Measurements from ENCODE around the gene SLC37A3. TPM values are rescaled to one million over a fixed set of nuclear protein-coding genes. Genes with fewer than 3 reads are reported as not detected.

The SLC37A3 gene
- total RNA-seq, 1 experiment from 2014 or later: 46.4 TPM

DNA sequence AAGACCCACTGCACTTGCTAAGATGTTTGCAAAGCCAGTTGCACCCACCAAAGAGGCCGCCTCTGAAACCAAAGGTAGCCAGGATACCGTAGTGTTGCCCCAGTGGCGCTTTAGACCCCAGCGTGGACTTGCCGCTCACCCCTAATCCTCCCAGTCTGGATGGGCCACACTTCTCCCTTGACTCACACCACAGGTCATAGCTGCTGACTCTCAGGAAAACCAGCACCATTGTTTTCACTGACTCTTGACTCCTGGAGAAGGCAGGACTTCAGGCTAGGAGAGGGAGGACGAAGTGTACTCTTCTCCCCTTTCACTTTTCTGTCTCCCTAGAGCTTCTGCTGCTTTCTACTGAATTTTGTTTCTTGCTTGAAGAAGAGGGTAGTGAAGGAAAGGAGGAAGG is 27.8 kb upstream of the SLC37A3 start:
- H3K27ac Mint-ChIP-seq (ENCODE audit: unreplicated experiment): no peak overlapping the region
- Histone ChIP-seq H3K36me3 (ENCODE audit: control insufficient read depth, insufficient read depth, low read length) (no peaks in the 10 kb centered on the region), H3K4me1 (no peaks in the 10 kb centered on the region), H3K9me3 (no peaks in the 10 kb centered on the region), H3K4me3 (ENCODE audit: low read depth, low read length) (no peak overlapping the region), H3K27me3 (replicated peaks; ENCODE audit: control insufficient read depth, insufficient read depth, low read length) (no peaks in the 10 kb centered on the region)
- POLR2A ChIA-PET: no interaction called here
- CTCF ChIA-PET: no interaction called here
- H3K4me3 Mint-ChIP-seq (ENCODE audit: unreplicated experiment): no peak overlapping the region
- H3K4me1 Mint-ChIP-seq (ENCODE audit: low read depth, unreplicated experiment): no peaks in the 10 kb centered on the region
- intact Hi-C loops (cut with micrococcal nuclease; ENCODE audit: unreplicated experiment): no loop called here
- H3K27me3 Mint-ChIP-seq (ENCODE audit: insufficient read depth, unreplicated experiment): no peaks in the 10 kb centered on the region
- no peaks in the 10 kb centered on the region for H3K9me3 Mint-ChIP-seq (ENCODE audit: unreplicated experiment)
- TF ChIP-seq, protein P1, sequence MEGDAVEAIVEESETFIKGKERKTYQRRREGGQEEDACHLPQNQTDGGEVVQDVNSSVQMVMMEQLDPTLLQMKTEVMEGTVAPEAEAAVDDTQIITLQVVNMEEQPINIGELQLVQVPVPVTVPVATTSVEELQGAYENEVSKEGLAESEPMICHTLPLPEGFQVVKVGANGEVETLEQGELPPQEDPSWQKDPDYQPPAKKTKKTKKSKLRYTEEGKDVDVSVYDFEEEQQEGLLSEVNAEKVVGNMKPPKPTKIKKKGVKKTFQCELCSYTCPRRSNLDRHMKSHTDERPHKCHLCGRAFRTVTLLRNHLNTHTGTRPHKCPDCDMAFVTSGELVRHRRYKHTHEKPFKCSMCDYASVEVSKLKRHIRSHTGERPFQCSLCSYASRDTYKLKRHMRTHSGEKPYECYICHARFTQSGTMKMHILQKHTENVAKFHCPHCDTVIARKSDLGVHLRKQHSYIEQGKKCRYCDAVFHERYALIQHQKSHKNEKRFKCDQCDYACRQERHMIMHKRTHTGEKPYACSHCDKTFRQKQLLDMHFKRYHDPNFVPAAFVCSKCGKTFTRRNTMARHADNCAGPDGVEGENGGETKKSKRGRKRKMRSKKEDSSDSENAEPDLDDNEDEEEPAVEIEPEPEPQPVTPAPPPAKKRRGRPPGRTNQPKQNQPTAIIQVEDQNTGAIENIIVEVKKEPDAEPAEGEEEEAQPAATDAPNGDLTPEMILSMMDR (IDR thresholded peaks at IDR 0.05; ENCODE audit: insufficient read depth in 1 of 2, low read depth in 1 of 2, low read length in 1 of 2, severe bottlenecking in 1 of 2, unreplicated experiment in 1 of 2): no peak
- no TSS peak for BruUV-seq (replicated peaks)
- no peaks in the 10 kb centered on the region for H3K36me3 Mint-ChIP-seq (ENCODE audit: insufficient read depth, unreplicated experiment)
- no peak for DNase-seq

DNA sequence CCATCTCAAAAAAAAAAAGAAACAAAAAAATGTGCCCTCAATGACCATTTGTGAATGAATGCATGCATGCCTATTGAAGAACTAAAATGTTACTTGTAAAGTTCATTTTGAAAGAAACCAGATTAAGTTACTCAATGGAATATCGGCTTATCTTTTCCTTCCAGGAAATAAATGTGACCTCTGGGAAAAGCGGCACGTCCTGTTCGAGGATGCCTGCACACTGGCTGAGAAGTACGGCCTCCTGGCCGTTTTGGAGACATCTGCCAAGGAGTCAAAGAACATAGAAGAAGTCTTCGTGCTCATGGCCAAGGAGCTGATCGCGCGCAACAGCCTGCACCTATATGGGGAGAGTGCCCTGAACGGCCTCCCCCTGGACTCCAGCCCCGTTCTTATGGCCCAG is 27.4 kb upstream of the SLC37A3 start:
- no peaks in the 10 kb centered on the region for H3K4me1 Mint-ChIP-seq (ENCODE audit: low read depth, unreplicated experiment)
- ChIA-PET POLR2A (no interaction called here), CTCF (no interaction called here)
- no peaks in the 10 kb centered on the region for H3K36me3 Mint-ChIP-seq (ENCODE audit: insufficient read depth, unreplicated experiment)
- no peak overlapping the region for H3K4me3 Mint-ChIP-seq (ENCODE audit: unreplicated experiment)
- H3K4me3 ChIP-seq (ENCODE audit: low read depth, low read length): no peak overlapping the region
- no peaks in the 10 kb centered on the region for H3K27me3 Mint-ChIP-seq (ENCODE audit: insufficient read depth, unreplicated experiment)
- H3K27ac Mint-ChIP-seq (ENCODE audit: unreplicated experiment): no peak overlapping the region
- no peak for DNase-seq
- H3K27me3 ChIP-seq (replicated peaks; ENCODE audit: control insufficient read depth, insufficient read depth, low read length): no peaks in the 10 kb centered on the region
- H3K4me1 ChIP-seq: no peaks in the 10 kb centered on the region
- H3K9me3 Mint-ChIP-seq (ENCODE audit: unreplicated experiment): no peaks in the 10 kb centered on the region
- intact Hi-C loops (cut with micrococcal nuclease; ENCODE audit: unreplicated experiment): no loop called here
- no peaks in the 10 kb centered on the region for H3K9me3 ChIP-seq
- no peaks in the 10 kb centered on the region for H3K36me3 ChIP-seq (ENCODE audit: control insufficient read depth, insufficient read depth, low read length)
- BruUV-seq (replicated peaks): no TSS peak
- TF ChIP-seq, protein P1 (IDR thresholded peaks at IDR 0.05; ENCODE audit: insufficient read depth in 1 of 2, low read depth in 1 of 2, low read length in 1 of 2, severe bottlenecking in 1 of 2, unreplicated experiment in 1 of 2): no peak

DNA sequence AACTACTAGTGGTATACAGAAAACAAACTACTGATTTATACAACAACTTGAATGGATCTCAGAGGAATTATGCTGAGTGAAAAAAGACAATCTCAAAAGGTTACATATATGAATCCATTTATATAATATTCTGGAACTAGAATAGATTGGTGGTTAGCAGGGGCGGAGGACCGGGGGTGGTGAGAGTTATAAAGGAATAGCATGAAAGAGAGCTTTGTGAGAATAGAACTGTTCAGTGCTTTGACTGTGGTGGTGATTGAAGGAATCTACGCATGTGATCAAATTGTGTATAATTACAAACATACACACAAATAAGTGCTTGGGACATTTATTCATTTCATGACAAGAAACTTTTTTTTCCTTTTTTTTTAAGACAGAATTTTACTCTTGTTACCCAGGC is 25.2 kb upstream of the SLC37A3 start:
- H3K27me3 Mint-ChIP-seq (ENCODE audit: insufficient read depth, unreplicated experiment): no peaks in the 10 kb centered on the region
- no peaks in the 10 kb centered on the region for H3K27me3 ChIP-seq (replicated peaks; ENCODE audit: control insufficient read depth, insufficient read depth, low read length)
- no peaks in the 10 kb centered on the region for H3K36me3 Mint-ChIP-seq (ENCODE audit: insufficient read depth, unreplicated experiment)
- no TSS peak for BruUV-seq (replicated peaks)
- intact Hi-C loops (cut with micrococcal nuclease; ENCODE audit: unreplicated experiment): no loop called here
- no peak for DNase-seq
- H3K4me1 Mint-ChIP-seq (ENCODE audit: low read depth, unreplicated experiment): no peaks in the 10 kb centered on the region
- H3K4me3 Mint-ChIP-seq (ENCODE audit: unreplicated experiment): no peak overlapping the region
- H3K27ac Mint-ChIP-seq (ENCODE audit: unreplicated experiment): no peak overlapping the region
- CTCF ChIA-PET: no interaction called here
- TF ChIP-seq, protein P1 (IDR thresholded peaks at IDR 0.05; ENCODE audit: insufficient read depth in 1 of 2, low read depth in 1 of 2, low read length in 1 of 2, severe bottlenecking in 1 of 2, unreplicated experiment in 1 of 2): no peak
- no peaks in the 10 kb centered on the region for H3K36me3 ChIP-seq (ENCODE audit: control insufficient read depth, insufficient read depth, low read length)
- H3K4me1 ChIP-seq: no peaks in the 10 kb centered on the region
- POLR2A ChIA-PET: no interaction called here
- no peaks in the 10 kb centered on the region for H3K9me3 Mint-ChIP-seq (ENCODE audit: unreplicated experiment)
- no peak overlapping the region for H3K4me3 ChIP-seq (ENCODE audit: low read depth, low read length)
- no peaks in the 10 kb centered on the region for H3K9me3 ChIP-seq

Data from Caco-2 (cell line).